Adrenal gland (tissue), 5 donors: ENCODE measurements around the gene UBE2N.

Source experiments
- CTCF ChIP-seq, 6 experiments: fragments of 450-650 bp in 4 of 6; fragments of 200-600 bp in 2 of 6; sonication (generic) in 1 of 6; IDR thresholded peaks; 1 replicate in 5 of 6; 2 replicates in 1 of 6; pipeline versions ENCODE4 v1.5.1 to v1.8.0; 2016 to 2021; ENCODE audit warnings: antibody characterized with exemption in 6 of 6, mild to moderate bottlenecking in 2 of 6, moderate library complexity in 1 of 6
- POLR2A ChIP-seq, 2 donors: fragments of 450-650 bp; IDR thresholded peaks; one replicate each; pipeline ENCODE4 v1.6.1; 2017; ENCODE audit warnings: antibody characterized with exemption in 2 of 2, mild to moderate bottlenecking in 2 of 2, moderate library complexity in 1 of 2
- donor health status: DM: no; HTN: no; CAD: no.

- TF ChIP-seq CTCF (IDR thresholded peaks at IDR 0.05) (no peak), POLR2A (IDR thresholded peaks at IDR 0.05) (no peak)
These were observed 11.5 kb downstream of the UBE2N start for GRCh38 chr12:93430280-93430679.
